HUDEP-2 (cell line): ENCODE data around the gene TRIM2.

Experiments
- DNase-seq, 76 experiments: peaks; one replicate each; lab custom pipeline; 2025; ENCODE audit not compliant: unreplicated experiment in 76 of 76; lab: John Stamatoyannopoulos, UW

TRIM2 gene

DNA sequence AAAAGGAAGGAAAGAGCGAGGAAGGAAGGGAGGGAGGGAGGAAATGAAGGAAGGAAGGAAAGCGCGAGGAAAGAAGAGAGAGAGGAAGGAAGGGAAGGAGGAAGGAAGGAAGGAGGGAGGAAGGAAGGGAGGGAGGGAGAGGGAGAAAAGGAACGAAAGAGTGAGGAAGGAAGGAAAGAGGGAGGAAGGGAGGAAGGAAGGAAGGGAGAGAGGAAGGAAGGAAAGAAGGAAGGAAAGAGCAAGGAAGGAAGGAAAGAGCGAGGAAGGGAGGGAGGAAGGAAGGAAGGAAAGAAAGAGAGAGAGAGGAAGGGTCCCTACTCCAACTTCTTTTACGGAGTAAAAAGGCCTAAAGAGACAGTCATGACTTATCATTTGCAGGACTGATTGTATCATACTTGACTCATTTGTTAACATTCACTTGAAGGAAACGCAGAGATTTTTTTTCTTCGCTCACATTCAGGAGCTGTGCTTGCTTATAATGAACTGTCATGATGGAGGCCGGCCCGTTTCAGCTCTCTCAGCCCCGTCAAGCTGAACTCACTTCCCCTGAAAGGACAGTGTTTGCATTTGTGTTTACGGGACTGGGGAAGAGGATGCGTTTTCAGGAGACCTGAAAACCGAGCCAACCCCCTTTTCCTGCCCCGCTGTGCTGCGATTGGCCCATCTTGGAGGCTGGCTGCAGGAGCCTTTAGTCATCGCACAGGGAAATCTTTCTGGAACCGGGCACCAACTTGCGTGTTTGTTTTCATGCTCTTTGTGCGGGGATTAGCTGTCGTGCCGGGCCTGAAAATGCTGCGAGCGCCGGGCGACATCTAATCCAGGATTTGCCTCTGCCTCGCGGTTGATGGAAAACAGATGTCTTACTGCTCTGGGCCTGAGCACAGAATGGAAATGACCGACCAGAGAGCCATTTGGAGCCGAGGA, 17.8 kb downstream of the TRIM2 start:
- peak in 2 of 76 experiments; percentile 1 to 8 for DNase-seq

DNA sequence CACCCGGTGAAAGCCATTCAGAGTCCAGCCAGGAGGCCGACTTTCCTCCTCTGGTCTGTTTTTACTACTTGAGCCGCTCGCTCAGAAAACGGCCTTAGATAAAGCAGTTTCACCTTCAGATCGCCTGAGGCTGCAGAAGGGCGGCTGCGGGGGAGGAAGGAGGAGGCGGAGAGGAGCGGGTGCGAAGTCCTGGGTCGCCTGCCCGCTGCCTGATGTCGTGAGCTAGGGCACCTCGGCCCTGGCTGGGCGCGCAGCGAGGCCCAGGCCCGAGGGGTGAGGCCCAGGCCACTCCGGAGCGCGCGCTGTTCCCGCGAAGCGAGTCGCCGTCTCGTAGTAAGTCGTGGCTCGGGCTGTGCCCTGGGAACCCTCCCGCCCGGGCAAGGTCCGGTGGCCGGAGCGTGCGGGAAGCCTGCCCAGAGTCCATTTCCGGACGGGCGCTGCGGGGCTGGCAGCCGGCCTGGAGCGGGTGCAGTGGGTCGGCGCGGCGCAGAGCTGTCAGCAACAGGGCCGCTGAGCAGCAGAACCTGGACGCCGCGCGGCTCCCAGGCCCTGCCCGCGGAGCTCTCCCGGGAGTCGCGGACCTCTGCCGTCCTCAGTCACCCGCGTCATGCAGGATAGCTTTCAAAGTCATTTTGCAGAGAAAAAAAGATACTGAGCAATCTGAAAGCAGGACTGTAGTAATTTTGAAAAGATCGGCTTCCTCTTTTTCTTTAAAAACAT, 18.6 kb downstream of the TRIM2 start:
- peak in 16 of 76 experiments; percentile 3 to 18 (median 8) for DNase-seq

DNA sequence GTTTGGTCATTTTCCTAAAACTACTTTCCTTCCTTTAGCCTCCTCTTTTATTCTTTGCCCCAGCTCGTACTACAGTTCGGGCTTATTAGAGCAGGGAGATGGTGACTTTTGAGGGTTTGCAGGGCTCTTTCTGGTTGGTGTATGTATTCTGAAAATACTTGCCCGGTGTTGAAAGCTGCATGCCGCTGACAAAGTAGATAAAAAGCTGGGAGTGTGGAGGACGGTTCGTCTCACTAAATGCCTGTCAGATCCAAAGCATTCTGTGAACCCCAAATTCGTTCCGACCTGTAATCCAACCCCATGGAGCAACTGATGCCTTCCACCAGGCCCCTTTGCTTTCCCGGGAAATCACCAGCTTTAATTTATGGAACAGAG, 19.2 kb downstream of the TRIM2 start:
- DNase-seq: no peak

DNA sequence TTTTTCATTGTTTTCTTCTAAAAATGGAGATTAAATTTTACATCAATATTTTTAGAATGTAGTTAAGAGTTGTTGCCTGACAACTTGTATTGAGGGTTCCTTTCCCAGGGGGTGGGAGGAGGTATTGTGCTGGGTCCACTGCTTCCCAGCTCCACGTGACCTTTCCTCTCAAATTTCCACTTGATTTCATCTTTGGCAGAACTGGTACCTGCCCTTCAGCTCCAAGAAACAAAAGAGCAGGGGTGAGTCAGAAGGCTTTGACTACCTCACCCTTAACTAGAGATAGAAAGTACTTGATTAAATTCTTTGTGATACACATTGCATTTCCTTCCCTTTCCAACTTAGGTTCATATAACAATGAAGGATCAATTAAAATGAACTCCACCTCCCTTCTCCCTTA, 19.7 kb downstream of the TRIM2 start:
- no peak for DNase-seq

DNA sequence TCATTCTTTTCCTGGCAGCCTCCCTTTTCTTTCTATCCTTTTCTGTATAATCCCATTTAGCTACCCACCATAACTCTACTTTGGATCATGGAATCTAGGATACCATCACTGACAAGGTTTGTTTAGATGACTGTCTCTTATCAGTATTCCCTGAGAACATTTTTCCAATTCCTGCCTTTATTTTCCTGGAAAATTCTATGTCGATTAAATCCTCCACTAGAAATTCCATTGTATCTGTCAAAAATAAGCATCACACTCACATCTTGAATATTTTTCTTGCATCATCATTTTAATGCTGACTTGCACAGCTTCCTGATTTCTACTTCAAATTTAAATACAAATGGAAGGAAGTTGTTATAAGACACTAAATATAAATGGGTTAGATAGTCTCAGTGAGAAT, 20.2 kb downstream of the TRIM2 start:
- DNase-seq: no peak

DNA sequence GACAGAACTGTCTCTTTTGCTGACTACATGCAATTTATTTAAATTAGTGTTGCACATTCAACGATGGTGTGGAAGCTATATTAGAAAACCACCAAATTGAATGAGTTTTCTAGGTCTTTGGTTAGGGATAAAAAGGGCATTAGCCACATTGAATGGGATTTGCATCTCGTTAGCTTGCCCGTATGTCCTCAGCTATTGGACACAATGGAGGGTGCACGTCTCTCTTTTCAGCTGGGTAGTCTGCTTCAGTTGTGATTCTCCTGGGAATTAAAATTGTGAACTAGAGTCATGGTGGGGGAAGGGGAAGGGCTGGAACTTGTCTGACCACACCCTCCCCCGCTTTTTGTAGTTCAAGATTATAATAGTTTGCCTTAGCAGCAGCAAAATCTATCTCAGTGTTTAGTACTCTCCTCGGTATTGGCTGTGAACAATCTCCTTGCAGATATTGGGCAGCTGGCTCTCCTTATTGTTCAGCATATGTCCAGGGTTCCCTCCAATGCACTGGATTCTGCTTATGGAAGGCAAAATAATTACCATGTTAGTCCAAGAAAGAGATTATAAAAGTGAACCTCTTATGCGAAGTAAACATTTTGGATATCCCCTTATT, 23.3 kb downstream of the TRIM2 start:
- no peak for DNase-seq

DNA sequence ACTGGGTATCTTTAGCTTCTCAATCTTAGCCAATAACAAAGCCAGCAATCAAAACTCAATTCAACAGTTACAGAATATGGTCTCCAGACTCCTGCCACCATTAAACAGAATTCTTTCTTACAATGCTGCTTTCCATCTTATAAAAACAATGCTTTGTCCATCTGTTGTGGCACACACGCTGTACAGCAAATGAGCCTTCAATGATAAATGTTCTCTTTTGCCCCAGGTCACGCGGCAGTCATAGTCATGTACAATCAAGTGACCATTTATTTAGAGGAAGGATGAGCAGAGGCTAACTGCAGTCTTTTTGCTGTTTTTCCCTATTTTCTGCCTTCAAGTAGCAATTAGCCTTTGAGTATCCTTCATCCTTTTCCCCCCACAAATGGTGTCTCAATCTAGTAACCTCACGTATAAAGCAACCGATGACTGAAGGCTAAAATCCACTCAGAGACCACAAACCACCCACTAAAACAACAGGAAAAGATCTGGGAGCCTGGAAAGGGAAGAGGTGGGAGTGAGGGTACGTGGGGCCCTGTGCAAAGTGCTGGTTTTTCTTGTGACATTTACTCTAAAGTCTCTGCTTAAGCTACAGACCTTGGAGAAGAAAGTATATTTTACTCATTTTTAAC, 24.4 kb downstream of the TRIM2 start:
- no peak for DNase-seq

DNA sequence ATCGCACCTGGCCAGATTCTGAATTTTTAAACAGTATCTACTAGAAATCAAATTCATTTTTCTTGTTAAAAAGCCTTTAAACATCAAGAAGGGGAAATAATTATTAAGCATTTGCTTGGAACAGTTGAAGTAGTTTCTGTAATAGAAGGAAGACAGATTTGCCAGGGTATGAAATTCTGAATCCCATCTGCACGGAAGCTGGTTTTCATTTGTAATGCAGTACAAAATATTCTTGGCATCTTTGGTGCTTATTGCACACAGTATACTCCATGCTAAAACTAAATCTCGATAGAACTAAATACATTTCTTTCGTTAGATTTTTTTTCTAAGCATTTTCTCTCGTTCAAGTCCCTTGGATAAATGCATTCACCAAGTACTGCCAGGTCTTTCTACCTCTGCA, 25.3 kb downstream of the TRIM2 start:
- DNase-seq: no peak

DNA sequence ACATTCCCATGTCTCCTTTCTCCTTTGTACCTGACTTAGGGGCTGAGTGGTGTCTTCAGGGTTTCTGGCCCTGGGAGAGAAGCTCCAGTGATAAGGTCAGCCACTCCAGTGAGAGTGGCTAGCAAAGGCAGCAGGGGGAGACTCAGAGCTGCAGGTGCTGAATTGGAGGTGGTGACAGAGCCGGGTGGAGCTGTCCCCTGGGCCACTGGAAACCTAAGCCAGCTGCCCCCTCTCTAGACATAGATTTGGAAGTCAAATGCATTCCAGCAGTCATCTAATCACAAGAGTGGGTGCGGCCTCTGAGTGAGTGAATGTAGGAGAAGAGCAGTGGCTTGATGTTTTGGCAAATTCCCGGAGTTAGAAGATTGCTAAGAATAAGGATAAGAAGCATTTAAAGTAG, 28.5 kb downstream of the TRIM2 start:
- DNase-seq: peak in 8 of 76 experiments; percentile 0 to 40 (median 25)

DNA sequence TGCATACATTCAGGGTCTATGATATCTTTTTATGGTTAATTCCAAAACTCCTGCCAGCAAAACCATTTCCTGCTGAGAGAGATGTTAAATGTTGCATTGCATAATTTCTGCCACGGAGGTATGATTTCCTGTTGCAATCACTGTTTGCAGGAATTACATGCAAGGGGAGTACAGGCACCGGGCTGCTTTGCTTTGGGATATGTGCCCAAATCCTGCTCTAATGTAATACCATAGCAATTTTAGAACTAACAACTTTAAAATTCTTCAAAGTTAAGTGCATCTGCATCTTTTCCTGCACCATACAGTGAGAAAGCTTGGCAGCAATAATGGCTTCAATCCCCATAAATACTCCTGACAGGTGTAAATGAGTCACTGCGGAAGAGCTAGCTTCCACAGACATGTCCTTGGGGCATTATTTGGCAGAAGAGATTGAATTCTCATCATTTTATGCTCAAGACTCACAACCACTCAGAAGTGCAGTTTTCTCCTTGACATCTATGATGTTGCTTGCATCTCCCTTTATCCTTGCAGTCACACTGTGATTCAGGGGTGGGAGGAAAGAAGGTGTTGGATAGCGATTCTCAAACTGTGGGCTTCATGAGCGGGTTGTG, 29.6 kb downstream of the TRIM2 start:
- no peak for DNase-seq

DNA sequence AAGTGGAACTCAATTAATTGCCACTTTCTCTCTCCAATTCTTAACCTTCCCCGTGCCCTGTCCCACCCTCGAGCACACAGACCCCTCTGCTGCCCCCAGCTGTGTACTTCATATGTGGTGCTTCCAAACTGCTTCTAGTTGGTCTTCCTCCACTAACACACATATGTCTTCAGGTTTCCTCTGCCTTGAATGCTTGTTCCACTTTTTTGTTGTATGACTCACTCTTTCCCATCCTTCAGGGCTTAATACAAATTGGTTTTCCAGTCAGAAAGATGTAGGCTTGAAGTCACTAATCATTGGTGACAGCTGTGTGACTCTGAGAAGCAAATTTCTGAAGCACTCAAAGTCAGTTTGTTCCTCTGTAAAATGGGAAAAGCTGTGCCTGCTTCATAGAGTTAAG, 30.6 kb downstream of the TRIM2 start:
- DNase-seq: peak in 1 of 76 experiments; percentile 31

DNA sequence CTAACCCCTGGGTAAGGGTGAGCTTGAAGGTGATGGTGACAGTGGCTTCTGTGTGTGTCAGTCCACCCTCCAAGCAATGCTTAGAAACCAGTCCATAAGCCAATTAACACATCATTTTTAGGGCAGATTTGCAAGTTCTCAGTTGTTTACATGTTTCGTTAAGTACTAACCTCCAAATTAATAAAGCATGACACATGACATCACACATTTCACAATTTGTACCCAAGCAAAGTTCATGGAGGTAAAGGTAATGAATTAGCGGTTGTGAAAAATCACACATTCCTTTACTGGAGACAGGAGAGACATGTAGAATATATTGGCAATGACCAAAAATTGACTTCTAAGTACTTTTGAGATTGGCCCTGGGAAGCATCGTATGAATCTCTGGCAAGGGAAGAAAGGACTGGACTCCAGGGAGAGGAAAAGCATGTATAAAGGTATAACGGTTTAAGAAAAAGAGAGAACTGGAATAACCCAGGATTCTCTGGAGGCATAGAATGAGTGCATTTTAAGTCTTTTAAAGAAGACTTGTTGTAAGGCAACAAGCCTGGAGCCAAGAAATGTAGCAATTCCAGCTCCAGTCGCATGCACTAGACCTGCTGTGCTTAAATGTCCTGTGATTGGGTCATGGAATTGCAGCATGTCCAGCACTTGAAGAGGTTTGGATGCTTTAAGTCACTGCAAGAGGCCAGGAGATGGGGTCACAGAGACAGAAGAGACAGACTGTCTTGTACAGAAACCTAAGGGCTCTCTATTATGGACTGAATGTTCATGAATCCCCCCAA, 34.1 kb downstream of the TRIM2 start:
- no peak for DNase-seq

DNA sequence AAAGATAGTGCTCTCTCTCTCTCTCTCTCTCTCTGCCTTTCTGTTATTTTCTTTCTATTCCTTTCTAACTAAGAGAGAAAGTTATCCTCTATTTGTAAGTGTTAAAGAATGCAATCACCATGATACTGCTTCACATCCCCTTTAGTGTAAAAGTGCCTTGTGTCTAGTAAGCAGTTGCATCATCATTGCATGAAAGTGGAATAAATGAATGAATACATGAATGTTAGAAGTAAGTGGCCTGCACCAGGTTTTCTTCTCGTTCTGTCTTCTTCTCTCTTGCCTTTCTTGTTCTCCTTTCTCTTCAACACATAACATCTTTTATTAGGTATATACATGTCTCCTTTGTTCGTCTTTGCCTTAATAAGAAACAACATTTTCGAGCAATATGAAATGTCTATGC, 35.2 kb downstream of the TRIM2 start:
- no peak for DNase-seq

DNA sequence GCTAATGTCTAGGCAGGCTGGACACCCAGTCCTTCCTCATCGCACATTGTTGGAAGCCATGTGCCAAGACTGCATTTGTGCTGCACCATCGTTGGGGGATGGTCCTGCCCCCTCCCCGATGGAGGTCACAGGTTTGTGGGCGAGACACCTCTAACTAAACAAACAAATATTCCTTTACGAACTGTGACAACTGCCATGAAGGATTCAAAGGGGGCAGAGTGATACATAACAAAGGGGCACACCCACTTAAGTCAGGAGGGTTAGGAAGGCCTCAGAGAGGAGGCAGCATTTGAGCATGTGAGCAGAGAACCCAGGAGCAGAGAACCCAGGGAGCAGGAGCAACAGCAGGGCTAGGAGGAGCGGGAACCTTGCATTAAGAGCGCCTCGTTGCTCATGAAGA, 37.1 kb downstream of the TRIM2 start:
- DNase-seq: no peak

DNA sequence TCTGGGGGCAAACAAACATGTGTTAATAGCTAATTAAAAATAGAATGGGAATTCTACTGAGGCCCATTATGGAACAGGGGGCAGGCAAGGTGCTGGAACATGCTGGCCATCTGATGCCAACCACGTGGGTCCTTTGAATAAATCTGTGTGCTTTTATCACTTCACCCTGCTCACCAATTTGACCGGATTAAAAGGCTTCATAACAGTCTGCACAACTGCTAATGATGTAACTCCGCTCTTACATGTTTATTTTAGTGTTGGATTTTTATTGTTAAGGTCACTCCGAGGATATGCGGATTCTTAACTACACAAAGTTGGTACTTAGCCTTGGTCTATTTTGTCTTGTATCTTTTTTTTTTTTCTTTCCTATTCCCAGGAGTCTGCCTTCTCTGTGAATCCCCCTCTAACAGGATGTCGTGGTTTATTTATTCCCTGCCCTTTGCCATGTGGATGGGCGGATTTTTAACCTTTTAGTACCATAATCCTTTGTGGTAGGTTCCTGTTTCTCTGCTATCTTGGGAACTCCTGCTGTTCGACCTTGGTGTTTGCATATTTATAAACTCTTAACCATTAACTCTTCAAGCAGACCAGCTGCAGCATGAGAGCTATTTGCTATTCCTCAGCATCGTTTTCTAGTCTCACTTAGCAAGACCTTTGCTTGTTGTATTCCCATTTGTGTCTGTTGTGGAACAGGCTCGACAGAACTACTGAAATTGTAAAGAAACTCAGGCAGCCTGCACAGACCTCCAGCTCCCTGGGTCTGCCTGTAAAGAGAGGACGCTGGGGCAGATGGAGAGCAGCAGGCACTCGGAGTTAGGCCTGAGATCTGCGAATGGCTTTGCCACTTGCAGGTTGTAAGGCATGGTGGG, 38.0 kb downstream of the TRIM2 start:
- no peak for DNase-seq

DNA sequence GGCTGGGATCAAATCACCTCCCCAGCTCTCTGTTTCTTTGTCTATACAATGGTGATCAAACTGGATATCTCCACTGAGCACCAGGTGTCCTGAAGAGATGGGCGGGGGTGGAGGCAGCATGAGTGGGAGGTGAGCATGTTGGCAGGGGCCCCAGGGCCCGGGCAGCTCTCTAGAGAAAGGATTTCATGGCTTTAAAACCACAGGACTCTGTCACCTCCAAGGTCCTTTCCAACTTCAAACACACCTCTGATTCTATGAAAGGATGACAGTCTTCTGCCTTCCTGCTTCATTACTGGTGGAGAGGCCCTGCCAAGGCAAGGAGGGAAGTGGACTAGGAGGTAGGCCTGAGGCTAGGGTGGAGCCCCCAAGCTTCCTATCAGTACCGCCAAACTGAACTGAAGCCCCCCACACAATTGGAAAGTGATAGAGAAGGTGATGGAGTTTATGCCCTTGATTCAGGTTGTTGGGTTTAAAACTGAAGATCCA, 38.6 kb downstream of the TRIM2 start:
- DNase-seq: peak in 25 of 76 experiments; percentile 2 to 57 (median 19)

DNA sequence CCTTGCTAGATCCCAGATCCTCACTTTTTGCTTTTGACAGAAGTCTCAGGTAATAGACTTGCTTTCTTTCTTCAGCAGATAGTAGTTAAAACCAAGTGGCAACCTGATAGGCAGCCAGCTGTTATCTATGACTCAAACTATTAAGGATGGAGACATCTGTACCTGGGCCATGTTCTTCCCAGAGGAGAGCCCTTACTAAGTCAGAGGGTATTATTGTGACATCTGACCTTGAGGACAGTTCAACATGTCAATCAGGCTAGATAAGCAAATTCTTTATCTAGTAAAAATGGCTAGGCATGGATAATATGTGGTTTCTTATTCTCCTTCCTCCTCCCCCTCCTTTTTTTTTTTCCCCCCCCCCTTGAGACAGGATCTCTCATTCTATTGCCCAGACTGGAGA, 39.2 kb downstream of the TRIM2 start:
- DNase-seq: no peak

DNA sequence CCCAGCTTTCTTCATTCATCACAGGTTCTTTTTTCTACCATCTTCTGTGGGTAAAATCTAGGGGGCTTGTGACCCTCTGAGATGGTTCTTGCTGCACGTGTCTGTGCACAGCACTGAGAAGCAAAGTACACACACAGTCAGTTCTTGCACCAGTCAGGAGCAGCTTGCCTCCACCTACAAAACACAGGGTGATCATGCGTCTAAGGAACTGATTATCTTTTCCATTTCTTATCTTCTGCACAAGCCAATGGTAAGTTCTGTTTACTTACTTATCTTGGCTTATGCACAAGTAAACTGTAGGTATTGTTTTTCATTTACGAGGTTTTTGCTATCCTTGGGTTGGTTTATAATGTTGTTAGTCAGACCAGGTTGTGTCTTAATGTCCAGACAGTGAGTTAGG, 40.7 kb downstream of the TRIM2 start:
- DNase-seq: peak in 1 of 76 experiments; percentile 27

DNA sequence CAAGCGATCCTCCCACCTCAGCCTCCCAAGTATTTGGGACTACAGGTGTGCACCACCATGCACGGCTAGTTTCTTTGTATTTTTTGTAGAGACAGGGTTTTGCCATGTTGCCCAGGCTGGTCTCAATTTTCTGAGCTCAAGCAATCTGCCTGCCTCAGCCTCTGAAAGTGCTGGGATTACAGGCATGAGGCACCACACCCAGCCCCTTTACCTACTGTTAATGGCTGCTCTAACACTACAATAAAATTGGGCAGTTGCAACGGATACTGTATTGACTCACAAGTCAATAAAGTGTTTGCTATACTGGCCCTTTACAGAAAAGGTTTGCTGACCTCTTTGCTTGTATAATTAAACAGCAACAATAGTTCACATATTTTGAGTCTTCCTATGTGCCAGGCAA, 41.5 kb downstream of the TRIM2 start:
- DNase-seq: no peak
